GM21515 (cell line): ENCODE measurements around the gene PLCB1.
"Not testable (repeated sequence)": the region's sequence is repeated elsewhere in the genome, so short reads cannot be mapped to it uniquely, and the experiment has no call there.

ENCODE experiments used
- ATAC-seq: cut with Tn5 transposase; IDR thresholded peaks from one replicate; pipeline ENCODE4 v1.9.1; 2021; ENCODE audit not compliant: unreplicated experiment

The PLCB1 gene

GRCh38 chr20:8363970-8364733, 232.1 kb downstream of the PLCB1 start:
- ATAC-seq, result no peak

DNA sequence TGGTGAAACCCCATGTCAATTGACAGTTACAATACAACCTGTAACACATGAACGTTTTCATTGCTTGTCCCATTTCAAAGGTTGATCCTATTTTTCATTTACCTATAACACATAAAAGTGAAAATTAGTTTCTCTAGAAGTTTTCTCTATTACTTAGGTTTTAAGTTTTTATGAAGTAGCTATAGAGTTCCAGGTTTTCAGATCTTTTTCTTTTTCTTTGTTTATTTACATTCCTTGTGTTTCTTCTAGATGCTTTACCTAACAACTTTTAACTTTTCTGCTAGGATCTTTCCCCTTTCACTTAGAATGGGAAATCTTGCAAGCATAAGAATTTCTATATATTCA, 232.6 kb downstream of the PLCB1 start:
- no peak for ATAC-seq

- ATAC-seq, result no peak
Observed at GRCh38 chr20:8365634-8366033, 233.6 kb downstream of the PLCB1 start.

- no peak for ATAC-seq
Observed at GRCh38 chr20:8366303-8366923, 234.3 kb downstream of the PLCB1 start.

DNA sequence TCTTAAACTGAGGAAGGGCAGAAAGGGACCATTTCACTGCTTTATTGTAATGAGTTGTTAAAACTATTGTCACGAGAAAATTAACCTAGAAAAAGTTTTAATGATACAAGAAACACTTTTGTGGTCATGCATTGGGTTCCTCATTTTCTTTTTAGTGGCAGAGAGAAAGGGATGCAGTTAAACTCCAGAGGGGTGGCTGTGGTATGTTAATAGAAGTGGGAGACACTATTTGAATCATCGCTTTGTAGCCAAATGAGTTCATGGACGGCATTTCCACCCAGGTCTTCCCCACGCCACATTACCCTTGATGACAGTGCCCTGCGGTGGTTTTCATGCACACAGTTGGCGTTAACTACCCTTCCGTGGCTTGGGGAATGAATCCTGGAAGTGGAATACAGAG, 235.6 kb downstream of the PLCB1 start:
- no peak for ATAC-seq

GRCh38 chr20:8368670-8369069, 236.6 kb downstream of the PLCB1 start:
- ATAC-seq, result no peak

GRCh38 chr20:8369311-8369710, 237.2 kb downstream of the PLCB1 start:
- no peak for ATAC-seq

- no peak for ATAC-seq
Observed at GRCh38 chr20:8370774-8371173, 238.7 kb downstream of the PLCB1 start.

GRCh38 chr20:8372824-8373380, 240.8 kb downstream of the PLCB1 start:
- no peak for ATAC-seq

- no peak for ATAC-seq
Observed at GRCh38 chr20:8373579-8373978, 241.5 kb downstream of the PLCB1 start.

DNA sequence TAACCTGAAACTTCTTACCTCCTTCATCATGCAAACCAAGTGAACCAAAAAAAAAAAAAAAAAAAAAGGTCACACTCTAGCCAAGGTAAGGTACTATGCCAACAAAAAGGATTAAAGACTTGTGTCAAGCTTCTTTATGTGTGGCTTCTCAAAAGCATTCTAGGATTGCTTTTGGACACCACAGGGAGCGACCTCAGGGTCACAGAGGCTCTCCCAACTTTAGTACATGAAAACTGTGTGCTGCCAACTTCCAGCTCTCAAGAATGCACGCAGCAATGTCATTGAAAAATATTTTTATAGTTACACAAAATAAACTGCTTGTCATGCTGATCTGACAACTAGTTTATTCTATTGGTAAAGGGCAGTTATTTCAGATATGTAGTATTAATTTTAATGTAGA, 243.8 kb downstream of the PLCB1 start:
- ATAC-seq, result no peak

- no peak for ATAC-seq
Observed at GRCh38 chr20:8376940-8377339, 244.9 kb downstream of the PLCB1 start.

GRCh38 chr20:8379125-8379524, 247.1 kb downstream of the PLCB1 start:
- ATAC-seq, result not testable (repeated sequence)

DNA sequence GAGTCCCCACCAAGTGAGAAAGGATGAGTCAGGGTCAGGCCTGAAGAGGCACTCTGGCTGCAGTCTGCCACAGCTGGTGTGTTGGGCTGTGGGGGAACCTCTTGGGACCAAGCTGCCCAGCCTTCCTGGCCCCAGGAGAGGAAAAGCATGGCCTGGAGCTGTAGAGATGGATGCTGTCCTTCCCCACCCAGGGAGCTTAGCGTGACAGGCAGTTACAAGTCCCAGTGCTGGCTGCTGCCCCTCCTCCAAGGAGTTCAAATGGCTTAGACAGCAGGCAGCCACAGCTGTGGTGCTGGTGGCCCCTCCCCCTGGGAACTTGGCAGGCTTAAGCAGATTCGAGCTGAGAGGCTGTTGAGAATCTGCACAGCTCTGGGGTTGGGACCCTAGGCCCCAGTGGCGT, 253.2 kb downstream of the PLCB1 start:
- ATAC-seq, result no peak

DNA sequence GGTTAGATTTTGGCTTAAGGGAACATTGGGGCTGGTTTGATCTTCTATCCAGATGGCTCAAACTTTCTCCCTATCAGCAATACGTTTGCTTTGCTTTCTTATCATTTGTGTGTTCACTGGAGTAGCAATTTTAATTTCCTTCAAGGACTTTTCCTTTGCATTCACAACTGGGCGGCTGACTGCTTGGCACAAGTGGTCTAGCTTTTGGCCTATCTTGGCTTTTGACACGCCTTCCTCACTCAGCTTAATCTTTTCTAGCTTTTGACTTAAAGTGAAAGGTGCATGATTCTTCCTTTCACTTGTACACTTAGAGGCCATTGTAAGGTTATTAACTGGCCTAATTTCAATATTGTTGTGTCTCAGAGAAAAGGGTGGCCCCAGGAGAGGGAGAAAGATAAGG, 254.9 kb downstream of the PLCB1 start:
- no peak for ATAC-seq

DNA sequence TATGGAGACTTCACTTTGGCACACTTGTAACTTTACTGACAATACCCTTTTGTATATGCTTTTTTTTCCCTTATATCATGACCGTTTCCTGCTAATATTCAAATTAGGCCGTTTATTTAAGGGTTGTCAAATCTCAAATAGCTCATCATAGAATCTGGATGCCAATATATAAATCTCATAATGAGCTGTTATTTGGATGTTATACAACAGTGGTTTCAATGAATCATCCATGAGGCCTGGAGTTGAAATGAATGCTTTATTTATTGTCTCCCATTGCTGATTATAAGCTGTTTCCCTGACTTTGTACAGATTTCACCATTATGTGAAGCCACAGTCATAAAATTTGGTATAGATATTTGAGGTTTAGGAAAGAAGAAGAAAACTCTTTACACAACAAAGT, 256.1 kb downstream of the PLCB1 start:
- ATAC-seq, result no peak

DNA sequence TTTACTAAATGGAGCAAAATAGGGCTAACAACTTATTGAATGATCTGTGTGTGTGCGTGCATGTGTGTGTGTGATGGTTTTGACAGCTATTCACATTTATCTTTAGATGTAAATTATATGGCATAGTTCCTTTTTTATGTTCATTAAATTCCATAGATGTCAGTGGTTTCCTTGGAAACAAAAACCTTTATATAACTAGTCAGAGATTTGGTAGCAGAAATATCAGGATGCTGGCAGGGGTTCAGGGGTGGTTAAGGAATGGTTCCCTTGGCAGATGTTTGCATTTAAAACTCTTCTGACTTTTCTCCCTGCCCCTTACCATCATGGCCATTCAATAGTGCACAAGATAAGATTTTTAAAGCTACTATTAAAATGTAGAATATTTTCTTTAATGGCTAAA, 256.6 kb downstream of the PLCB1 start:
- no peak for ATAC-seq

- no peak for ATAC-seq
Observed at GRCh38 chr20:8389381-8390036, 257.4 kb downstream of the PLCB1 start.

GRCh38 chr20:8390037-8390433, 258.0 kb downstream of the PLCB1 start:
- ATAC-seq, result no peak

GRCh38 chr20:8390500-8390899, 258.4 kb downstream of the PLCB1 start:
- no peak for ATAC-seq

DNA sequence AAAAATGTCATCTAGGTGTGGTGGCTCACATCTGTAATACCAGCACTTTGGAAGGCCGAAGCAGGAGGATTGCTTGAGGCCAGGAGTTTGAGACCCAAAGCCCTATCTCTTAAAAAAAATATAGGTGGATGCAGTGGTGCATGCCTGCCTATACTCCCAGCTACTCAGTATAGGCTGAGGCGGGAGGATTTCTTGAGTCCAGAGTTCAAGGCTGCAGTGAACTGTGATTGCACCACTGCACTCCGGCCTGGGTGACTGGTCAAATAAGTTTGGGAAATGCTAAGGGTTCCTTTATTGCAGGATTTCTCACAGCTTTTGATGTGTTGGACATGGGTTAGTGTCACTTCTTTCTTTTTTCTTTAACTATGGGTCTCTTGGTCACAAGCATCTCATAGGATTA, 261.3 kb downstream of the PLCB1 start:
- no peak for ATAC-seq

DNA sequence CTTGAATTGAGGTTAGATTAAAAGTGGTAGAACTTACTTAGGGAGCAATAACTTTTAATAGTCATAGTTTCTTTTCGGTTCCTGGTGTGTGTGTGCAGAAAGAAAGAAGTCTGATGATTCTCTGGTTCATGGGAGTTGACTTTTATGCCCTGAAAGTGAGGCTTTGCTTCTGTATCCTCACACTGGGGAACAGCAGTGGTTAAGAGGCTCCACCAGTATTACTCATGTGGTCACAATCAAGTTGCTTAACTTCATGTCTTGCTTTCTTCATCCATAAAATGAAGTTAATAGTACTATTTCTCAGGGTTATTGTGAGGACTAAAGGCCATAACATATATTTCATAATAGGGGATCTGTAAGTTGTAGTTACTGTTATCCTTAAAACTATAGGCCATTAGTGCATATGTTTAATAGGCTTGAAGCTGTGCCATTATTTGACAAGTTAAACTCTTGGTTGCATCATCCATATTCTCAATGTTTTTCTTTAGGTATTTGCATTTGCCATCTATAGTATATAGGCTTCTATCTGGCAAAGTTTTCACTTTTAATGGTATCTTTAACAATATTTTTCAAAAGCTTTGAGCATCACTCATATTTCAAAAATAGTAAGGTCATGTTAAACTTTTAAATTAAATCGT, 262.4 kb downstream of the PLCB1 start:
- ATAC-seq, result peak; percentile 79
